ENCODE data around the gene MXRA7.
"Not testable (repeated sequence)": the region's sequence is repeated elsewhere in the genome, so short reads cannot be mapped to it uniquely, and the experiment has no call there.

Gene MXRA7

GRCh38 chr17:76714336-76714735 is 3.6 kb upstream of the MXRA7 start:
- H3K4me3 ChIP-seq (ENCODE audit: low read depth, low read length): no peak overlapping the region
- TF ChIP-seq CTCF (IDR thresholded peaks at IDR 0.05; ENCODE audit: low read depth, low read length, missing control alignments): no peak
- no peak for DNase-seq (ENCODE audit: low read depth)

GRCh38 chr17:76713765-76714164 is 3.0 kb upstream of the MXRA7 start:
- H3K4me3 ChIP-seq (ENCODE audit: low read depth, low read length): no peak overlapping the region
- TF ChIP-seq CTCF (IDR thresholded peaks at IDR 0.05; ENCODE audit: low read depth, low read length, missing control alignments): no peak
- DNase-seq (ENCODE audit: low read depth): no peak

GRCh38 chr17:76712321-76712720 is 1.6 kb upstream of the MXRA7 start:
- H3K4me3 ChIP-seq (ENCODE audit: low read depth, low read length); DNase-seq (ENCODE audit: low read depth): not testable (repeated sequence)

DNA sequence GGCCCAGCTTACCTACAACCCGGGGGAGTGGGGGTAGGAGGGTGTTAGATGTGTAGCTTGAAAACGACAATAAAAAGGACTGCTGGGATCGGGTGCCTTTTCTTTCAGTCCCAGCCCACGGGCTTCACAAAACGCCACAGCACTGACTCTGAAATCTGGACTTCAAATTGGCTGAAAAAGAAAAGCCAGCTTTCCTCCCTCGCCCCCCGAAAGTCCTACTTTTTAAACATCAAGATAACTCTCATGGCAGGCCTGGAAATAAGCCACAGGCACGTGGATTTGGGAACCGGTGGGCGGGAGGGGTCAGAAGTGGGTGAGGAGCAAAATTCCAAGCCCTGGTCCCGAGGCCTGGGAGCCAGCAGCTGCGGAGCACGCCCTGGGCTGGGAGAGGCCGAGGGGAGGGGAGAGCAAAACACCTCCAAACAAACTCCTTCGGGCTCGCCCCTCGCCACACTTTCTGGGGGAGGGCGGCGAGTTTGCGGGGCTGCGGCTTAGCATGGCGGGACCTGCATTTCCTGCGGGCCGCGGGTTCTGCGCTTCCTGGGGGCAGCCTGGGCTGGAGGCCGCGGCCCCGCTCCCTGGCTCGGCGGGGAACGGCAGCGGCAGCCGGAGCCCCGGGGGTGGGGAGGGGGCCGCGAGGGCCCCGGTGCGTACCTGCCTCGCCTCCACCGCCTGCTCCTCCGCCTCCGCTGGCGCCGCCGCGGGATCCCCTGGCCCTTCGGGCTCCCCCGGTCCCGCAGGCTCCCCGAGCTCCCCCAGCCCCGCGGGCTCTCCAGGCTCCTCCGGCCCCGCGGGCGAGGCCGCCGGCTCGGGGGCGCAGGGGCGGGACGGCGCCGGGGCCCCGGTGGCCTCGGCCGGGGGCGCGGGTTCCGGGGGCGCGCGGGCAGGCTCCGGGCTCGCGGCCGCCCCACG is 558 bp downstream of the MXRA7 start:
- DNase-seq (ENCODE audit: low read depth): not testable (repeated sequence)

GRCh38 chr17:76709077-76709950 is 1.5 kb downstream of the MXRA7 start:
- H3K4me3 ChIP-seq (ENCODE audit: low read depth, low read length): no peak overlapping the region
- DNase-seq (ENCODE audit: low read depth): no peak
- no peak for TF ChIP-seq CTCF (IDR thresholded peaks at IDR 0.05; ENCODE audit: low read depth, low read length, missing control alignments)

More for the DNA sequence above, 558 bp downstream of the MXRA7 start:
- peak overlapping the region; percentile 21; the same call in 1 of the 2 replicates for H3K4me3 ChIP-seq (ENCODE audit: low read depth, low read length)

GRCh38 chr17:76707985-76708807 is 2.6 kb downstream of the MXRA7 start:
- no peak overlapping the region for H3K4me3 ChIP-seq (ENCODE audit: low read depth, low read length)
- TF ChIP-seq CTCF (IDR thresholded peaks at IDR 0.05; ENCODE audit: low read depth, low read length, missing control alignments): no peak
- no peak for DNase-seq (ENCODE audit: low read depth)

- DNase-seq (ENCODE audit: low read depth): no peak
- no peak for TF ChIP-seq CTCF (IDR thresholded peaks at IDR 0.05; ENCODE audit: low read depth, low read length, missing control alignments)
- no peak overlapping the region for H3K4me3 ChIP-seq (ENCODE audit: low read depth, low read length)
Observed at GRCh38 chr17:76706817-76707216, 3.9 kb downstream of the MXRA7 start.

Data from GM12864 (cell line).